NCI-H2196 treated with DMSO at 0.1 percent for 48 hours (cell line): ENCODE results near the gene ELAVL4.
"Not testable (repeated sequence)": the region's sequence is repeated elsewhere in the genome, so short reads cannot be mapped to it uniquely, and the experiment has no call there.

Experiments used
- DNase-seq: peaks from one replicate; lab custom pipeline; 2025; ENCODE audit not compliant: unreplicated experiment; lab: John Stamatoyannopoulos, UW

Gene ELAVL4

GRCh38 chr1:50123071-50123470, 14.4 kb downstream of the ELAVL4 start:
- DNase-seq = no peak

- DNase-seq = no peak
Observed at GRCh38 chr1:50126927-50127715, 18.4 kb downstream of the ELAVL4 start.

- no peak for DNase-seq
Observed at GRCh38 chr1:50129201-50129600, 20.5 kb downstream of the ELAVL4 start.

GRCh38 chr1:50132347-50132894, 23.7 kb downstream of the ELAVL4 start:
- DNase-seq = no peak

- no peak for DNase-seq
Observed at GRCh38 chr1:50135716-50136115, 27.0 kb downstream of the ELAVL4 start.

GRCh38 chr1:50139339-50140181, 30.8 kb downstream of the ELAVL4 start:
- DNase-seq = no peak

GRCh38 chr1:50140182-50140447, 31.4 kb downstream of the ELAVL4 start:
- no peak for DNase-seq

- no peak for DNase-seq
Observed at GRCh38 chr1:50147191-50147850, 38.6 kb downstream of the ELAVL4 start.

GRCh38 chr1:50148142-50148923, 39.6 kb downstream of the ELAVL4 start:
- no peak for DNase-seq

GRCh38 chr1:50152236-50152635, 43.5 kb downstream of the ELAVL4 start:
- DNase-seq = no peak

GRCh38 chr1:50155541-50155940, 46.8 kb downstream of the ELAVL4 start:
- no peak for DNase-seq

- no peak for DNase-seq
Observed at GRCh38 chr1:50156241-50157010, 47.7 kb downstream of the ELAVL4 start.

- no peak for DNase-seq
Observed at GRCh38 chr1:50157306-50157941, 48.7 kb downstream of the ELAVL4 start.

GRCh38 chr1:50158421-50158820, 49.7 kb downstream of the ELAVL4 start:
- DNase-seq = no peak

- DNase-seq = no peak
Observed at GRCh38 chr1:50163680-50164079, 55.0 kb downstream of the ELAVL4 start.

GRCh38 chr1:50166351-50166750, 57.6 kb downstream of the ELAVL4 start:
- not testable (repeated sequence) for DNase-seq

GRCh38 chr1:50172299-50172698, 63.6 kb downstream of the ELAVL4 start:
- DNase-seq = no peak

GRCh38 chr1:50174101-50174500, 65.4 kb downstream of the ELAVL4 start:
- no peak for DNase-seq
